HCT116 (cell line): ENCODE data around the gene ASB10. TPM values are rescaled to one million over a fixed set of nuclear protein-coding genes. Genes with fewer than 3 reads are reported as not detected.
A peak's percentile ranks its signal among the peaks of the same experiment; 100 is the strongest.

Experiments
- ATAC-seq: fragments of 200-7000 bp; cut with Tn5 transposase; 2 replicates; pipeline ENCODE4 v1.9.1; 2020; ENCODE audit warnings: mild to moderate bottlenecking, moderate library complexity
- BruUV-seq: library from RNA; stranded (reverse); fragments of 400-500 nt; replicated peaks from 2 replicates; lab custom pipeline; 2021; lab: Mats Ljungman, UMichigan
- CTCF ChIA-PET: fragments of 300-600 bp; sonication (Branson Sonifier 250); formaldehyde crosslinking; loops from one replicate; lab custom pipeline; 2021; ENCODE audit warnings: antibody characterized with exemption; lab: Charles Lee
- POLR2A ChIA-PET: fragments of 300-600, 350-600 bp; sonication (Branson Sonifier 250); formaldehyde crosslinking; loops from one replicate; lab custom pipeline; 2021; ENCODE audit warnings: antibody characterized with exemption; lab: Charles Lee
- RAD21 ChIA-PET, 2 experiments: fragments of 300-600 bp; sonication (Branson Sonifier 250); formaldehyde crosslinking; loops; one replicate each; lab custom pipeline; 2023; ENCODE audit warnings: low total read pairs in 2 of 2; ENCODE audit not compliant: uncharacterized antibody in 2 of 2, unreplicated experiment in 2 of 2, low non-redundant PET in 1 of 2; lab: Charles Lee
- DNase-seq: peaks from one replicate; pipeline ENCODE4 v3.0.0-alpha.2; 2010; ENCODE audit warnings: low read depth, low spot score
- H2AFZ ChIP-seq: fragments of 200-600 bp; shearing (Covaris generic), sonication (generic); 2 replicates; pipeline ENCODE4 v1.6.1; 2017; ENCODE audit warnings: low read depth, mixed run types, mixed read lengths, antibody characterized with exemption, low read length; ENCODE audit not compliant: poor library complexity, severe bottlenecking
- H3K27ac ChIP-seq: 2 replicates; pipeline ENCODE4 v1.5.1; 2012; ENCODE audit warnings: low read depth, low read length
- H3K27me3 ChIP-seq: fragments of 200-600 bp; sonication (generic); 2 replicates; pipeline ENCODE4 v1.6.1; 2016; ENCODE audit warnings: mixed run types, low read length, mixed read lengths; ENCODE audit not compliant: insufficient read depth
- H3K36me3 ChIP-seq, 2 experiments: fragments of 200-500 bp in 1 of 2; fragments of 200-600 bp in 1 of 2; sonication (Bioruptor generic) in 1 of 2; sonication (generic) in 1 of 2; 2 replicates each; pipeline versions ENCODE4 v1.5.1 to v1.6.1; 2014 to 2016; ENCODE audit warnings: low read length in 2 of 2, inconsistent platforms in 1 of 2, mixed read lengths in 1 of 2, mixed run types in 1 of 2; ENCODE audit not compliant: insufficient read depth in 2 of 2, control insufficient read depth in 1 of 2
- H3K4me1 ChIP-seq, 2 experiments: fragments of 200-600 bp in 1 of 2; sonication (generic) in 1 of 2; 2 replicates each; pipeline versions ENCODE4 v1.5.1 to v1.6.1; 2012 to 2017; ENCODE audit warnings: low read length in 2 of 2, inconsistent platforms in 1 of 2, mild to moderate bottlenecking in 1 of 2, mixed read lengths in 1 of 2, mixed run types in 1 of 2, moderate library complexity in 1 of 2; ENCODE audit not compliant: insufficient read depth in 2 of 2, control insufficient read depth in 1 of 2
- H3K4me2 ChIP-seq: fragments of 200-600 bp; sonication (generic); 2 replicates; pipeline ENCODE4 v1.6.1; 2017; ENCODE audit warnings: mixed run types, low read length, mixed read lengths
- H3K4me3 ChIP-seq, 2 experiments: fragments of 200-600 bp in 1 of 2; sonication (generic) in 1 of 2; replicated peaks in 1 of 2; 2 replicates each; pipeline ENCODE4 v1.5.1; 2011 to 2016; ENCODE audit warnings: low read length in 2 of 2, control low read depth in 1 of 2, low read depth in 1 of 2, mild to moderate bottlenecking in 1 of 2, mixed read lengths in 1 of 2, mixed run types in 1 of 2
- H3K79me2 ChIP-seq: fragments of 200-600 bp; sonication (generic); 2 replicates; pipeline ENCODE4 v1.6.1; 2017; ENCODE audit warnings: mild to moderate bottlenecking, mixed run types, low read length, moderate library complexity, mixed read lengths; ENCODE audit not compliant: insufficient read depth
- H3K9ac ChIP-seq: fragments of 200-600 bp; sonication (generic); 2 replicates; pipeline ENCODE4 v1.6.1; 2016; ENCODE audit warnings: low read length, mixed read lengths
- H3K9me2 ChIP-seq: fragments of 200-600 bp; sonication (generic), shearing (Covaris generic); 2 replicates; pipeline ENCODE4 v1.6.1; 2017; ENCODE audit warnings: mixed run types, mild to moderate bottlenecking, moderate library complexity; ENCODE audit not compliant: insufficient read depth
- H3K9me3 ChIP-seq, 2 experiments: fragments of 200-500 bp in 1 of 2; fragments of 200-600 bp in 1 of 2; sonication (Bioruptor generic) in 1 of 2; sonication (generic) in 1 of 2; 2 replicates each; pipeline ENCODE4 v1.6.1; 2014 to 2017; ENCODE audit warnings: low read length in 2 of 2, mixed read lengths in 2 of 2, inconsistent platforms in 1 of 2, low read depth in 1 of 2, mild to moderate bottlenecking in 1 of 2, mixed run types in 1 of 2, moderate library complexity in 1 of 2; ENCODE audit not compliant: control insufficient read depth in 1 of 2, insufficient read depth in 1 of 2
- H4K20me1 ChIP-seq: fragments of 200-600 bp; sonication (generic), shearing (Covaris generic); 2 replicates; pipeline ENCODE4 v1.6.1; 2017; ENCODE audit warnings: mixed run types, mild to moderate bottlenecking, moderate library complexity; ENCODE audit not compliant: insufficient read depth
- CBX3 ChIP-seq: IDR thresholded peaks from 2 replicates; pipeline ENCODE4 v1.6.1; 2012; ENCODE audit warnings: low read depth
- CEBPB ChIP-seq: IDR thresholded peaks from 2 replicates; pipeline ENCODE4 v1.6.1; 2012; ENCODE audit warnings: low read depth
- CTCF ChIP-seq, 3 experiments: fragments of 200-600 bp in 1 of 3; sonication (generic) in 1 of 3; IDR thresholded peaks in 2 of 3; conservative IDR thresholded peaks in 1 of 3; 2 replicates each; pipeline ENCODE4 v1.5.1; 2012 to 2017; ENCODE audit warnings: low read depth in 2 of 3, low read length in 2 of 3, antibody characterized with exemption in 1 of 3, borderline replicate concordance in 1 of 3, control low read depth in 1 of 3, mild to moderate bottlenecking in 1 of 3, mixed read lengths in 1 of 3, mixed run types in 1 of 3, moderate library complexity in 1 of 3; ENCODE audit not compliant: insufficient read depth in 1 of 3
- EGR1 ChIP-seq: IDR thresholded peaks from 2 replicates; pipeline ENCODE4 v1.6.1; 2012; ENCODE audit warnings: low read depth
- EZH2 ChIP-seq: fragments of 200-600 bp; sonication (generic); IDR thresholded peaks from 2 replicates; pipeline ENCODE4 v1.6.1; 2017; ENCODE audit warnings: antibody characterized with exemption, mixed run types
- EZH2phosphoT487 ChIP-seq: fragments of 200-600 bp; IDR thresholded peaks from 2 replicates; pipeline ENCODE4 v1.6.1; 2018; ENCODE audit warnings: antibody characterized with exemption, borderline replicate concordance
- JUND ChIP-seq: IDR thresholded peaks from 2 replicates; pipeline ENCODE4 v1.6.1; 2012
- MAX ChIP-seq: IDR thresholded peaks from 2 replicates; pipeline ENCODE4 v1.6.1; 2012
- POLR2AphosphoS5 ChIP-seq: IDR thresholded peaks from 2 replicates; pipeline ENCODE4 v1.6.1; 2011; ENCODE audit warnings: mild to moderate bottlenecking, low read depth, low read length, moderate library complexity
- RAD21 ChIP-seq: IDR thresholded peaks from 2 replicates; pipeline ENCODE4 v1.6.1; 2012; ENCODE audit warnings: low read depth, mild to moderate bottlenecking
- REST ChIP-seq: IDR thresholded peaks from 2 replicates; pipeline ENCODE4 v1.6.1; 2012; ENCODE audit warnings: low read depth
- SIN3A ChIP-seq: IDR thresholded peaks from 2 replicates; pipeline ENCODE4 v1.6.1; 2012; ENCODE audit warnings: low read depth
- SP1 ChIP-seq: IDR thresholded peaks from 2 replicates; pipeline ENCODE4 v1.6.1; 2012; ENCODE audit warnings: low read depth
- SRF ChIP-seq: IDR thresholded peaks from 2 replicates; pipeline ENCODE4 v1.6.1; 2012; ENCODE audit warnings: low read depth
- YY1 ChIP-seq: IDR thresholded peaks from 2 replicates; pipeline ENCODE4 v1.6.1; 2011; ENCODE audit warnings: low read length, low read depth, moderate library complexity, mild to moderate bottlenecking; ENCODE audit not compliant: insufficient replicate concordance; ENCODE audit errors: extremely low read depth
- ZBTB33 ChIP-seq: IDR thresholded peaks from 2 replicates; pipeline ENCODE4 v1.6.1; 2011; ENCODE audit warnings: mild to moderate bottlenecking, low read length, moderate library complexity; ENCODE audit not compliant: insufficient replicate concordance; ENCODE audit errors: extremely low read depth
- ZFX ChIP-seq: fragments of 450-650 bp; IDR thresholded peaks from 2 replicates; pipeline ENCODE4 v1.6.1; 2017
- ZNF274 ChIP-seq: fragments of 200-500 bp; sonication (Bioruptor generic); IDR thresholded peaks from 2 replicates; pipeline ENCODE4 v1.6.1; 2014; ENCODE audit warnings: mild to moderate bottlenecking, low read depth, low read length, inconsistent platforms
- intact Hi-C: fragments of 100-400 bp; cut with micrococcal nuclease; formaldehyde crosslinking; loops from 2 replicates; pipeline ENCODE4 v1.10.0; 2022
- total RNA-seq: library from RNA; stranded (reverse); gene quantifications from one replicate; pipeline ENCODE4 v1.2.1, GENCODE V29; 2021; ENCODE audit not compliant: unreplicated experiment

The ASB10 gene
- total RNA-seq, 1 experiment from 2014 or later, result not detected

- ChIA-PET RAD21 (no interaction called here), POLR2A (no interaction called here), CTCF (interaction anchor here (0.6 kb wide), 1 partner anchor 49 kb away, joined by 4 read pairs; no protein-coding TSS in a partner anchor)
- Histone ChIP-seq H3K36me3 (no peaks in the 10 kb centered on the region), H3K79me2 (no peaks in the 10 kb centered on the region), H3K4me1 (peaks cover 0 to 5% of the 10 kb centered on the region in 2 experiments; a peak in 1 of 4 replicates), H3K9ac (no peak overlapping the region), H4K20me1 (no peaks in the 10 kb centered on the region), H3K9me3 (peaks cover 0 to 8% of the 10 kb centered on the region in 2 experiments; a peak in 1 of 4 replicates), H3K9me2 (no peaks in the 10 kb centered on the region), H3K4me3 (no peak overlapping the region), H2AFZ (peak overlapping the region; percentile 95), H3K4me2 (no peak overlapping the region), H3K27ac (no peak overlapping the region), H3K27me3 (no peaks in the 10 kb centered on the region)
- DNase-seq (peak; percentile 61), ATAC-seq (peak; percentile 63)
- intact Hi-C loops, result loop anchor here (1.0 to 5.0 kb wide), 4 partner anchors 48 to 395 kb away; no protein-coding TSS in a partner anchor
- no TSS peak for BruUV-seq
- TF ChIP-seq ZBTB33, result peak; percentile 46
- TF ChIP-seq SRF, result peak; percentile 54; the same call in 1 of the 2 replicates
- peak; percentile 69 for TF ChIP-seq YY1
- no peak for TF ChIP-seq EZH2phosphoT487
- 0 out of 2 replicates have a peak, but pooled peaks have one; percentile 29 for TF ChIP-seq POLR2AphosphoS5
- no peak for TF ChIP-seq MAX
- TF ChIP-seq JUND, result no peak
- no peak for TF ChIP-seq ZFX
- no peak for TF ChIP-seq SP1
- TF ChIP-seq REST, result no peak
- TF ChIP-seq CEBPB, result no peak
- peak; percentile 98 for TF ChIP-seq RAD21
- no peak for TF ChIP-seq ZNF274
- TF ChIP-seq EGR1, result no peak
- no peak for TF ChIP-seq EZH2
- peak; percentile 75 for TF ChIP-seq CBX3
- peak; percentile 100 for TF ChIP-seq CTCF (IDR thresholded peaks at IDR 0.05 in 2 of 3, conservative IDR thresholded peaks at IDR 0.05 in 1 of 3; ENCODE audit: borderline replicate concordance in 1 of 3, insufficient read depth in 1 of 3, low read depth in 2 of 3, low read length in 2 of 3)
- TF ChIP-seq SIN3A, result no peak
Measured at GRCh38 chr7:151172273-151173141, 14.5 kb downstream of the ASB10 start.
